A673 (cell line): Measurements from ENCODE around the gene GALNT11. TPM values are rescaled to one million over a fixed set of nuclear protein-coding genes. Genes with fewer than 3 reads are reported as not detected.

Experiments
- BruUV-seq: library from RNA; stranded (reverse); fragments of 400-500 nt; replicated peaks from 2 replicates; lab custom pipeline; 2021; lab: Mats Ljungman, UMichigan
- CTCF ChIA-PET: fragments of 300-600 bp; sonication (Branson Sonifier 250); formaldehyde crosslinking; loops from one replicate; lab custom pipeline; 2022; ENCODE audit warnings: antibody characterized with exemption; lab: Charles Lee
- POLR2A ChIA-PET: fragments of 300-600 bp; sonication (Branson Sonifier 250); formaldehyde crosslinking; loops from one replicate; lab custom pipeline; 2022; ENCODE audit warnings: antibody characterized with exemption; ENCODE audit not compliant: low non-redundant PET; lab: Charles Lee
- DNase-seq: peaks from one replicate; pipeline ENCODE4 v3.0.0-alpha.2; 2015; ENCODE audit warnings: low spot score
- H3K27ac ChIP-seq: fragments of 200-600 bp; sonication (generic); 2 replicates; pipeline ENCODE4 v1.5.1; 2016; ENCODE audit warnings: mixed run types, low read depth, mild to moderate bottlenecking, mixed read lengths, antibody characterized with exemption, low read length; ENCODE audit not compliant: poor library complexity, severe bottlenecking
- H3K27me3 ChIP-seq: fragments of 200-600 bp; sonication (generic); replicated peaks from 2 replicates; pipeline ENCODE4 v1.6.1; 2017; ENCODE audit warnings: mixed run types, low read depth, mild to moderate bottlenecking, mixed read lengths, antibody characterized with exemption, low read length; ENCODE audit not compliant: insufficient read depth, poor library complexity
- H3K36me3 ChIP-seq: fragments of 200-600 bp; sonication (generic); 2 replicates; pipeline ENCODE4 v1.6.1; 2016; ENCODE audit warnings: mixed run types, mild to moderate bottlenecking, mixed read lengths, antibody characterized with exemption, low read length; ENCODE audit not compliant: insufficient read depth, poor library complexity, severe bottlenecking
- H3K4me1 ChIP-seq: fragments of 200-600 bp; sonication (generic); 2 replicates; pipeline ENCODE4 v1.6.1; 2017; ENCODE audit warnings: mixed run types, mild to moderate bottlenecking, mixed read lengths, antibody characterized with exemption, low read length; ENCODE audit not compliant: insufficient read depth, poor library complexity, severe bottlenecking
- H3K4me3 ChIP-seq: fragments of 200-600 bp; sonication (generic); 2 replicates; pipeline ENCODE4 v1.5.1; 2016; ENCODE audit warnings: low read depth, mixed run types, mild to moderate bottlenecking, mixed read lengths, low read length; ENCODE audit not compliant: poor library complexity, severe bottlenecking
- H3K9me3 ChIP-seq: fragments of 200-600 bp; sonication (generic); 2 replicates; pipeline ENCODE4 v1.6.1; 2016; ENCODE audit warnings: mixed run types, low read depth, mild to moderate bottlenecking, mixed read lengths, antibody characterized with exemption, low read length; ENCODE audit not compliant: poor library complexity, severe bottlenecking
- EZH2 ChIP-seq: fragments of 200-600 bp; sonication (generic); IDR thresholded peaks from 2 replicates; pipeline ENCODE4 v1.6.1; 2017; ENCODE audit warnings: borderline replicate concordance, low read depth, mild to moderate bottlenecking, mixed read lengths, antibody characterized with exemption, low read length; ENCODE audit not compliant: poor library complexity, severe bottlenecking
- intact Hi-C: fragments of 100-400 bp; cut with micrococcal nuclease; formaldehyde crosslinking; loops from one replicate; pipeline ENCODE4 v1.10.0; 2022; ENCODE audit not compliant: unreplicated experiment
- total RNA-seq: library from RNA; stranded (reverse); gene quantifications from 2 replicates; pipeline ENCODE4 v1.2.3, GENCODE V29; 2021
- TF ChIP-seq, protein P1 (sequence below): fragments of 300-800, 200-600 bp; sonication (generic); conservative IDR thresholded peaks from 2 replicates; pipeline ENCODE4 v1.5.1; 2017; ENCODE audit warnings: low read depth, mild to moderate bottlenecking, antibody characterized with exemption, low read length, moderate library complexity, mixed read lengths

Gene GALNT11
- total RNA-seq, 1 experiment from 2014 or later = 35.5 TPM

DNA sequence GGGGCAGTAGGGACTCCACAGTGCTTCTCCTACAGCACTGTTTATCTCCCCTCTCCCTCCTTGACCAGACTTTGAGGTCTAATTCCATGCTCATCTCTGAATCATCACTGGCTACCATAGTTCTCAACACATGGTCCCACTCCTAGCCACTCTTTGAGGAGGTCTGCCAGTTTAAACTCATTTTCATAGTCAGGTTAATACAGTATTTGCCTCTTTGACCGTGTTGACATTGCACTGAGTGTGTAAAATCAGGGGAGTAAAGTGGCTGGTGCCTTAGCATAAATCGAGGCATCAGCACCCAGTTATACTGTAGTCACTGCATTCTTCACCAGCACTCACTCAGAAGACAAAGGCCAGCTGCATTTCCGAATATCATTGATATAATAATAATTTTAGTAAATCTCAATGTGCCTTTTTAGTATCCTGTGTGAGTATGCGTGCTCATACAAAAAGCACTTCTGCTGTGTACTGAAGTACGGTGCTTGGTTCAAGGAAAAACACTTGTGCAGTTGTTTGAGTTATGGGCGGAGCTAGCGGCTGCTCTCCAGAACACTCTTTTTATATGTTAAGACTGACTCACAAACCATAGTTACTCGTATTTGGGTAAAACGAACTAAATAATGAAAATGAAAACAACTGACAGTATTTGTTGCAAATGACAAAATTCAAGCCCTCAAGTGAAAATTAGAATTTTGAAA lies 89.7 kb downstream of the GALNT11 start:
- ChIA-PET POLR2A (no interaction called here), CTCF (no interaction called here)
- H3K4me1 ChIP-seq = no peaks in the 10 kb centered on the region
- H3K27me3 ChIP-seq = no peaks in the 10 kb centered on the region
- intact Hi-C loops = no loop called here
- no TSS peak for BruUV-seq
- DNase-seq = no peak
- TF ChIP-seq EZH2 = no peak
- TF ChIP-seq, protein P1, sequence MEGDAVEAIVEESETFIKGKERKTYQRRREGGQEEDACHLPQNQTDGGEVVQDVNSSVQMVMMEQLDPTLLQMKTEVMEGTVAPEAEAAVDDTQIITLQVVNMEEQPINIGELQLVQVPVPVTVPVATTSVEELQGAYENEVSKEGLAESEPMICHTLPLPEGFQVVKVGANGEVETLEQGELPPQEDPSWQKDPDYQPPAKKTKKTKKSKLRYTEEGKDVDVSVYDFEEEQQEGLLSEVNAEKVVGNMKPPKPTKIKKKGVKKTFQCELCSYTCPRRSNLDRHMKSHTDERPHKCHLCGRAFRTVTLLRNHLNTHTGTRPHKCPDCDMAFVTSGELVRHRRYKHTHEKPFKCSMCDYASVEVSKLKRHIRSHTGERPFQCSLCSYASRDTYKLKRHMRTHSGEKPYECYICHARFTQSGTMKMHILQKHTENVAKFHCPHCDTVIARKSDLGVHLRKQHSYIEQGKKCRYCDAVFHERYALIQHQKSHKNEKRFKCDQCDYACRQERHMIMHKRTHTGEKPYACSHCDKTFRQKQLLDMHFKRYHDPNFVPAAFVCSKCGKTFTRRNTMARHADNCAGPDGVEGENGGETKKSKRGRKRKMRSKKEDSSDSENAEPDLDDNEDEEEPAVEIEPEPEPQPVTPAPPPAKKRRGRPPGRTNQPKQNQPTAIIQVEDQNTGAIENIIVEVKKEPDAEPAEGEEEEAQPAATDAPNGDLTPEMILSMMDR = no peak
- H3K9me3 ChIP-seq = no peaks in the 10 kb centered on the region
- H3K36me3 ChIP-seq = peaks cover 41% of the 10 kb centered on the region
- H3K27ac ChIP-seq = no peak overlapping the region
- no peak overlapping the region for H3K4me3 ChIP-seq

DNA sequence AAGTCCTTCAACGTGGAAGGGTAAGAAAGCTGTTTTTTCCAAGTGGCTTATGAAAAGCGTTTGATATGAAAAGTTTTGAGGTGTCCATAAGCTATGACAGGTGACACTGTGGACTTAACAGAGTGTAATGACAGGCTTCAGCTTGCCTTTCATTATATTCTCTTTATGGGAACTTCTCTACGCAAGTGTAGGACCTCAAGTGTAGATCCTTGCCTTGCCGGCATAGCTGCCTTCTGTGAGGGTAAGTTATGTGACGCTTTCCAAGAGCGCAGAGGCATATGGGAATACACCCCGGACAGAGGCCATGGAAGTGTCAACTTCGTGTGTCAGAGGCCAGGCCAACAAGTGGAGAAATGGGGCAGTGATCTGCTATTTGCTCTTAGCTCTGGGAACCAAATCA lies 91.9 kb downstream of the GALNT11 start:
- ChIA-PET POLR2A (no interaction called here), CTCF (no interaction called here)
- BruUV-seq = no TSS peak

DNA sequence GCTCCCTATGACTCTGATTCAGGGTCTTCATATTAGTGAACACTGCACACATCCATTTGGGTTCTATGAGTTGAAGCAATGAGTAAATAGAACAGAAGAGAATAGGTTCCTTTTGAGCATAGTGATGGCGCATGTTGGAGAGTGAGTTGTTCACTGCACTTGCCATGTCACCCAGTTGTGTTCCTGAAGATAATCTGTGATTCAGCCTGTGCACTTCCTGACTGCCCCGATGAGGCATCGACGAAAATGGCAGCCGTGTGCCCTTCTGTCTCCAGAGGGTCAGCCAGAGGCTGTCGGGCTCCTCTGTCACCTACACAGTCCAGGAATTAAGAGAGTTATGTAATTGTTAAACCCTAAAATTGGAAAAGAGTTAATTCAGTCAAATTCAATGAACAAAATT lies 94.7 kb downstream of the GALNT11 start:
- no peak for DNase-seq

More for the DNA sequence above, 91.9 kb downstream of the GALNT11 start:
- no peaks in the 10 kb centered on the region for H3K9me3 ChIP-seq
- H3K27me3 ChIP-seq = no peaks in the 10 kb centered on the region
- H3K36me3 ChIP-seq = peaks cover 61% of the 10 kb centered on the region
- H3K4me1 ChIP-seq = no peaks in the 10 kb centered on the region
- H3K4me3 ChIP-seq = no peak overlapping the region
- TF ChIP-seq, protein P1 = no peak
- TF ChIP-seq EZH2 = no peak
- H3K27ac ChIP-seq = no peak overlapping the region
- intact Hi-C loops = no loop called here
- DNase-seq = no peak

More for the DNA sequence above, 94.7 kb downstream of the GALNT11 start:
- intact Hi-C loops = no loop called here
- BruUV-seq = no TSS peak
- ChIA-PET POLR2A (no interaction called here), CTCF (no interaction called here)
- Histone ChIP-seq H3K27me3 (no peaks in the 10 kb centered on the region), H3K27ac (no peak overlapping the region), H3K9me3 (peaks cover 8% of the 10 kb centered on the region), H3K4me3 (no peak overlapping the region), H3K36me3 (peaks cover 82% of the 10 kb centered on the region), H3K4me1 (no peaks in the 10 kb centered on the region)
- TF ChIP-seq EZH2 = no peak
- TF ChIP-seq, protein P1 = no peak
